ENCODE measurements around the gene RBM38.

RBM38 gene

DNA sequence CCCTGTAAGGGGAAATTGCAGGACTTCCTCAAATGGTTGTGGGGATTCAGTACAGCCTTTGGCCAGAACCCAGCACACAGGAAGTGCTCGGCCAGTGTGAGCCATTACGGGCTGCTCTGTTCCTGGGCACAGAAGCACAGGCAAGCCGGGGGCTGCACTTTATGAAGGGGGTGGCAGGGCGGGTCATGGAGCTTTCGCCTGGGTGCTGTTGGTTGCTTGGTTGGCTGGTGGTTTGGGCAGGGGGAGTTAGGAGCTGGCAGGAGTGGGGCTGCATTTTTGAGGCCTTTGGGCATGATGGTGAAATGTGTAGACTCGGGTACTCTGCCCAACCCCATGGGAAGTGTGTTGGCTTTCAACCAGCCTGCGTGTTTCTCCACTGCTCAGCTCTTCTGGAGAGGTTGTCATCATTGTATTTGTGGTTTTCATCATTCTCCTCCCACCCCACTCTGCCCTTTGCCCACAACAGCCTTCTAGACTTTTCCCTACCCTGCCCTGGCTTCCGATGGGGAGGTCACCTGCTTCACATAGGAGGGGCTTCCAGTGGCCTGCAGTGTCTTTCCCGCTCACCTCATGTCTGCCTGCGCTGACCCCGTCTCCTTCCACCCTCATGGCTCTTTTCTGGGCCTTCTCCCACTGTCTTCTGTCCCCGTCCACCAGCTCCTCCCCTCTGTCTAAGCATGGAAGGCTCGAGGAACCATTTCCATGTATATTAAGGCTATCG is 16.1 kb upstream of the RBM38 start:
- no peak for DNase-seq

DNA sequence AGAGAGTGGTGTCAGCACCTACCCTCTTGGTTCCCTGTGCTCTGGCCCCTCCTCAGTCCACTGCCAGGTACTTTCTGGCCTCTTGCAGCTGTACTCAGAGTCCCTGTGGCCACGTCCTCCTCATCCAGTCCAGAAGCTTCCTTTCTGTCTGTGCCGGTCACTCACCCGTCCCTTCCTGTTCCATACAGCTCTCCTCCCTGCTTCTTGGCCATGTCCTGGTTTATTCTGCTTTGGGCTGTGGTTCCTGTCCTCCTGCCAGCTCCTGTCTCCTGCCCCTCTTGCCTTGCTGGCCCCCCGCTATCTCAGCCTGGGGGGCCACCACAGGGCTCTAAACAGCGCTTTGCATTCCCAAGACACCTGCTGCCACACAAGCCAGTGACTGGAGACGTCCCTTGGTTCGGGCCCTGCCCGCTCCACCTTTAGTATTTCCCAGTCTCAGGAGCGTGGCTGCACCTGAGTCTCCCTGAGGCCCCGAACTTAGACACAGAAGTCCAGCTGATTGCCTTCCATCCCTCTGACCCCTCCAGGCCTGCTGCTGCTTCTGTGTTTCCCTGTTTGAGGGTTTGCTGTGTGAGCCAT is 15.5 kb upstream of the RBM38 start:
- DNase-seq = no peak

DNA sequence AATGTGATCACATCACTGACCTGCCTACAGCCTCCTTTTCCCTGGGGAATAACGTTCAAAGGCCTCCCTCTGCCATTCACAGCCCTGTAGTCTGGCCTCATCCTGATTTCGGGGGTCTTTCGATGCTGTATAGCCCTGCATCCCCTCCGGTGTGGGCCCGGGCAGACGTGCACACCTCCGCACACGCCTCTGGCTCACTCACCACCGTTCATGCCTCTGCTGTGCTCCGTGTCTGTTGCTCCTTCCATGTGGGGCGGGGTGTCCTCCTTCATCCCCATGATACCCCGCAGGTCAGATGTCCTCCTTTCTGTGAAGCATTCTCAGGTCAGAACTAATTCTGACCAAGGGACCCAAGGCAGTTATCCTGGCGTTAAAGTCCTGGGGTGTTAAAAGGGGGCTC is 13.8 kb upstream of the RBM38 start:
- no peak for DNase-seq

DNA sequence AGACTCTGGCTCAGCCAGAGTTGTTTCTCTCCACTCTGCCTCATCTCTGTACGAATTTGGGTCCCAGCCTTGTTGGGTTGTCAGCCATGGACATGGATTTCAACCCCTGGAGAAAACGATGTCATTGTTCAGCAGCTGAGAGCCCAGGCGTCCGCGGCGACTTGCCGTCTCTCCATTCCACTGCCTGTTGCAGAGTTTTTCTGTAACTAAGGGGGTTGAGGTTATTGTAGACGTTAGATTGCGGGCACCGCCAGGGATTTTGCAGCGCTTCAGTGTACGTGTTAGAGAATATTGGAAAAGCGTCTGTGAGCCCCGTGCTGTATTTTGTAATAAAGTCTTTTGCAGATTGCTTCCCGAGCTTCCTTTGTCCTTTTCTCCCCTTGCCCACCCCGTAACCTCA is 13.1 kb upstream of the RBM38 start:
- DNase-seq = no peak

DNA sequence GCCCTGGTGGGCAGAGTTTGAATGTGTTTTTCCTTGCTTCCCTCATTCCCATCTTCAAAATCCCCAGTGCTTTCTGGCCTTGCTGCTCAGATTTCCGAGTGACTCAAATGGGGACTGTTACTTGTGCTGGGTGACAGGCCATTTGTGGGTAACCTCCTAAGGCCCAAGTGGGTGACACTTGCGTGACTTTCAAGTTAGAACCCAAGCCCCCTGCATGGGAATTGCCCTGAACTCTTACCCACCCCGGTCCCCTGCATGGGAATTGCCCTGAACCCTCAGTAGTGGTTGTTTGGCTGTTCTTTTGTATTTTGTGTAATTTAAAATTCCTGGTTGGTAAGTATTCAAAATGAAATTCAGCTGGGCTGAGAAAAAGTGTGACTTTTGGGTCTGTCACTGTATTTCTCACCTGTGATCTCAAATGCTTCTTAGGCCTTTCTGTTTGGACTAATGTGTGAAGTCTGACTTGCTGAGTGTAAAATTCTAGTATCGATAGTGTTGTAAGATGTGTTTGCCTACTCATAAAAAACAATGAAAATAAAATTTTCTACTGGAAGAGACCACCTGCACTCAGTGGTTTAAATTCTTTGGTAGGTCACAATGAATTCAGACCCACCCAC is 12.4 kb upstream of the RBM38 start:
- DNase-seq = no peak

DNA sequence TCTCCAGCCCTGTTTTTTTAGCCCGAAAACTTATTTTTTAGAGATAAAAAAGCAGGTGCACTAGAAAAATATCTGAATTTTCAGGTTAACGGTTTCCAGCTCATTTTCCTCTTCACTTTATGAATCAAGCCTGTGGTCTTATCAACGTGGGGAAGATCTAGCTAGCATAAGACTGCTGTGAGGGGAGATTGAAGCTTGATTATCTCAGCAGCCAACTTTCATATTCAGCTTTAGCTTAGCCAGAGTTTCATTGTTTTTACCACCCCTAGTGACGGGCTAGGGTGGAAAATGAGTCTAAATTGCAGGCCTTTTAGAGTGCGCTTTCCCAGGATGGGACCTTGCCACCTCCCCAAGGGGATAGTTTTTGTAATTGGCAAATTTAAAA is 11.9 kb upstream of the RBM38 start:
- no peak for DNase-seq

DNA sequence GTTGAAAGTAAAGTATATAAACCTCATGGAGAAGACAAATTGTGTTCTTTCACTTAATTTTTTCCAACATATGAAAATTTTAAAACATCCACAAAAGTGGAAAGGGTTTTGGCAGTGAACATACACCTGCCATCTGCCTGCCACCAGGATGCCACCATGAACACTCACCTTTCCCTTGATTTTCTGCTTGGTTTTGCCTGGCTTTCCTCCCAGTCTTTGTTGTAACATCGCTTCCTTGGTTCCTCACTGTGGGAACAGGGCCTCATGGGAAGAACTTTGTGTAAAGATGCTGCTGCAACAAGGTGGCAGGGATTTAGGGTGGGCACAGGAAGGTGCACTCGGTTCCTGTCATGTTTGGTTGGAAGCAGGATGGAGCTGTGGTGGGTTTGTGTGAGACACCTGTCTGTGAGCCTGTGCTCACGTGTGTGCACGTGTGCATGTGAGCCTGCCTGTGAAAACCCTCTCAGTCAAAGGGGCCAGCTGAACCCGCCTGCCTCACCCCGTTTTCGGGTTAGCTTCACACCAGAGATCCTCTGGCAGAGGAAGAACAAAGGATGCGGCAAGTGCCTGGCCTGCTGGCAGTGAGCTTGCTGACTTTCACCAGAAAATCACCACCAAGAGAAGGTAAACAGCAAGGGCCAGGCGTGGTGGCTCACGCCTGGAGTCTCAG is 11.0 kb upstream of the RBM38 start:
- no peak for DNase-seq

DNA sequence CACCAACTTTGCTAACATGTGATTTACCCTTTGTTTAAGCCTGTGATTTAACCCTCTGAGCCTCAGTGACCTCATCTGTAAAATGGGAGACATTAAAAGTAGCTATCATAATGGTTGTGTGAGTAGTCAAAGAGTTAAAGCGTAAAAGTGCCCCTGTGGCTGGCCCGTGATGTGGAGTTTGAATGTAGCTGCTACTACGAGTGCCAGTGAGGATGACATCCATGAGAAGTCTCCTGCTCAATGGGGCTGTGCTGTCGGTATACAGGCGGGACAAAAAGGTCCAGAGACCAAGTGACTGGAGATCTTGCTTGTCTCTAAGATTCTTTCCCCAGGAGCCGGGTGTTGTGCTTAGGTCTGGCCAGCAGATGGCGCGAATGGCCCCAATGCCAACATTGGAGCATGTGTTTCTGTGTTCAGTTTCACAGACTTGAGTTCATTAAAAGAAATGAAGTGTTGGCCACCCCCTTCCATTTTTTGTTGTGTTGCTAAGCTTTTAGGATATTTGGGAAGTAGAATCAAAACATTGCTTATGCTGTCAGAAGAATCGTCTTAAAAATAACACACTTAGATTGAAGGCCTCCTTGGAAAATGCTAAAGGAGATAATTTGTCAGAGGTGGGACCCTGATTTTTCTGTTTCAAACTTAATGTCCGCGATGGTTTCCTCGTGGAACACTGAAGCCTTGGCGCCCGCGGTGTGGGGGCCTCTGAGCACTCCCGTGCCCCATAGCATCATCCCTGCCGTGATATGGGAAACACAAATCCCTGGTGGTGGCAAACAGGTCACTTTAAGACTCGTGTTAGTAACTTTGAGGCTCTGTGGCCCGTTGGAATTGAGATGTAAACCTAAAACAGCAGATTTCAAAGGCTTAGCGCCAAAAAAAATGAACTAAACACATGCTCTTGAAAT is 9.3 kb upstream of the RBM38 start:
- DNase-seq = peak; percentile 53

DNA sequence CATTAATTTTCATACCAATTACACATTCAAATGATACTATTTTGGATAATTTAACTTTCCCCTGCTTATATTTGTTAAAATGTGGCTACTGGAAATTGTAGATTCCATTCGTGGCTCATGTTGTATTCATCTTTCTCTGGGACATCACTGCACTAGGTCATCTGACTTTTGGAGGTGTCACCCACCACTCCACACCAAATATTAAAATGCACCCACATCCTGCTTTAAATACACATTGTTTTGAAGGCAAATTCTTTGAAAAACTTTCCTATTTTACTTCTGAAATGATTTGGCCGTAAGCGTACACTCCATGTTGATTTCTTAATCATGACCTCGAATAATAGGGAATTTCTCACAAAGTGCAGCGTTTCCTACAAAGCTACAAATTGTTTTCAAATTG is 8.7 kb upstream of the RBM38 start:
- DNase-seq = no peak

DNA sequence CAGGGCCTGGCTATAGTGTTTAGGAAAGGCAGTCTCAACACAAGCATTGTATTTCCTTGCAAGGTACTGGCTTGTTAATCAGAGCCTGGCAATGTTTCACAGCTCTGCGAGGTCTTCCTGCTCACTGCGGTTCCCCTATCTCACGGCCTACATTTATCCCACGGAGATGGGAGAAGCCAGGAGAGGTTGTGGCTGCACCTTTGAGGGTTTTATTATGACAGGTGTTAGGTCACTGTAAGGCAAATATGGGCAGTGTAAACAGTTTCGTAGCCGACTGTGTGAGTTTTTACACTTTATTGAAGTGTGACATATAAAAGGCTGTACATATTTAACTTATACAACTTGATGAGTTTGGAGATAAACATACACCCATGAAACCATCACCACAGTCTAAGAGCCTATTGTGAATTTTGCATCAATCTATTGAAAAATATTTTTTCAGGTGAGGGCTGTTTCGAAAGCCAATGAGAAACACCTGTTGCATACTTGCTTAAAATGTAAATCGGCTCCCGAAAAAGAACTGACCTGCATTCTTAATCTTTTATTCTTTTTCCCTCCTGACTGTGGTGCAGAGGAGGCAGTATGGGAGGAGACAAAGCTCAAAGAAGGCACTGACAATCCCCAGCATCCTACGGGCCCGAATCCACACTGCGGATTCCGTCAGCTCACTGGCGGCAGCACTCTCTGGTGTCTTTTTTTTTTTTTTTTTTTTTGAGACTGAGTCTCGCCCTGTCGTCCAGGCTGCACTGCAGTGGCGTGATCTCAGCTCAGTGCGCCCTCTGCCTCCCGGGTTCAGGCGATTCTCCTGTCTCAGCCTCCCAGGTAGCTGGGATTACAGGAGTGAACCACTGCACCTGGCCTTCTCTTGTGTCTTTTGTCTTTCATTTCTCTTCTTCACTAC is 7.5 kb upstream of the RBM38 start:
- DNase-seq = no peak

DNA sequence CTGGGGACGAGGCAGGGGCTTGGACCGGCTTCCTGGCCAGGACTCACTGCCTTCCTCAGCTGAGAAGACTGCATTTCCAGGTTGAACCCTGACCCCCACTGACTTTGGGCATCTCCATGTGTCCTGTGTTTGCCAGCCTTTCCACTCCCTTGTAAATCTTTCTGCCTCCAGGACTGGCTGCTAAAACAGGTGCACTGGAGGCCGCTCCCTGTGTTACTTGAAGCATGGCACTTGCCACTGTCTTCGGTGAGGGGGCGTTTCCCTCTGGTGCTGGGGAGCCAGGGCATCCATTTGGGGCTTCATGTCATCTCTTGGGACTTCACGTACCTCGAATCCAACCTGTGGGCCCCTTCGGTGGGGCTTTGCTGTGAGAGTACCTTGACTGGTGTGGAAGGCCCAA is 6.7 kb upstream of the RBM38 start:
- DNase-seq = no peak

DNA sequence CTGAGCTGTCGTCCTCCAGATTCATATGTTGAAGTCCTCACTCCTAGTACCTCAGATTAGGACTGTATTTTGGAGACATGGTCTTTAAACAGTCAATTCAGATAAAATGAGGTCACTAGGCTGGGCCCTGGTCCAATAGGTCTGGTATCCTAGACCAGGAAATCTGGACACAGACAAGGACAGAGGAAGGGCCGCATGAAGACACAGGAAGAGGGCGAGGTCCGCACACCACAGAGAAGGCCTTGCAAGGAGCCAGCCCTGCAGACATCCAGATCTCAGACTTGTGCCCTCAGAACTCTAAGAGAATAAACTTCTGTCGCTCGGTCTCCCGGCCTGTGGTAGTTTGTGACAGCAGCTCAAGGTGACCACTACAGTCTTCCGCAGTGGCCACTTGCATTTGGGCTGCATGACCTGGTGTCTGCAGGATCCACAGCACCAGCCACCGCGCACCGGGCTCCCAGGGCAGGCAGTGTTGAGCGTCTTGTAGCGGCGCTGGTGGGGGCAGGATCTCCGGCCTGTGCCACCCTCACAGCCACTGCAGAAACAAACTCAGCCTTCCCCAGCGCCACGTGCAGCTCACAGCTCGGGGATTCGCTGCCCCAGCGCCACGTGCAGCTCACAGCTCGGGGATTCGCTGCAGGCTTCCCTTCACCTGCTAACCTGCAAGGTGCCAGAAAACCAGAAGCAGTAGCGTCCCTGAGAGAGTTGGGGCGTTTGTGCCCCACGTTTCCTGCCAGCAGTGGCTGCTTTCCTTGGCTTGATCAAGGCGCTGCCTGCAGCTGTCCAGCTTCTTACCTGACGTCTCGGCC is 6.0 kb upstream of the RBM38 start:
- no peak for DNase-seq

DNA sequence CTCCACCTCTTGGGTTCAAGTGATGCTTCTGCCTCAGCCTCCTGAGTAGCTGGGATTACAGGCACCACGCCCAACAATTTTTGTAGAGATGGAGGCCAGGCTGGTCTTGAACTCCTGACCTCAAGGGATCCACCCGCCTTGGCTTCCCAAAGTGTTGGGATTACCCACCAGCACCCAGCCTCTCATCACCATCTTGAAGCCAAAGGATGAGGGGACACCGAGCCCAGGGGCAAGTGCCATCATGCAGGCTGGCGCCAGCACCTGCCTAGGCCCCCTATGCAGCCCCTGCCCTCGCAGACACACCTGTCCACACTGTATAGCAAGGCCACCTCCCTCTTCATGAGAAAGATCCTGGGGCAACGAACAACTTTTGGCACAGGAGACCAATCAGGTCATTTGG is 5.3 kb upstream of the RBM38 start:
- no peak for DNase-seq

DNA sequence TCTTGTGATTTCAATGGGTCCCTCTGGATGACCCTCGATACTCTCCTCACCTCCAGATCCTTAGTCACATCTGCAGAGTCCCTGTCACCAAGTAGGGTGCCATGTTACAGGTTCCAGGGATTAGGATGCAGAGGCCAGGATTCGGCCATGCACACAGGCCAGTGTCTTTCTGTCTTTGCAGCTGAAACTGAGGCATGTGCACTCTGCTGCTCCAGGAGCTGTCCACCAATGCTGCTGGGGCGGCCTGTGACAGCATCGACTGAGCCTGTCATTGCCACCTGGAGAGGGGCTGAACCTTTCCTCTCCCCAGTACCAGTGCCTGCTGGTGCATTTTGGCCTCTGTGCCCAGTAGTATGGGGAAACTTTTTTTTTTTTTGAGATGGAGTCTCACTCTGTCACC is 4.4 kb upstream of the RBM38 start:
- DNase-seq = no peak

DNA sequence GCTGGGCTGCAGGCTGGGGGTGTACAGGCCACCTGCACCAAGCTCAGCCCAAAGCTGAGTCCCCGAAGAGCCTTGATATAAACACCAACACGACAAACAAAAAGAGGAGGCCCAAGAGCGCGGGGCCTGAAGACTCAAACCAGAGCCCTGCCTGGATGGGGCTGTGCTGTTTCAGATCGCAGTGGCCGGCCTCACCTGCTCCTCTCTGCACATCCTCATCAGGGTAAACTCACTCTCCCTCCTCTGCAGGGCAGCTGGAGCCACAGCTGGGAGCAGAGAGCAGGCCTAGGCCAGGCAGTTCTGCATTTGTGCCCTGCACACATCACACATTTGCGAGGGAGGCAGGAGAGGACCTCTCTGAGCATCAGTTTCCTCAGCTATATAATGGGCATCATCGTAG is 3.7 kb upstream of the RBM38 start:
- DNase-seq = no peak

DNA sequence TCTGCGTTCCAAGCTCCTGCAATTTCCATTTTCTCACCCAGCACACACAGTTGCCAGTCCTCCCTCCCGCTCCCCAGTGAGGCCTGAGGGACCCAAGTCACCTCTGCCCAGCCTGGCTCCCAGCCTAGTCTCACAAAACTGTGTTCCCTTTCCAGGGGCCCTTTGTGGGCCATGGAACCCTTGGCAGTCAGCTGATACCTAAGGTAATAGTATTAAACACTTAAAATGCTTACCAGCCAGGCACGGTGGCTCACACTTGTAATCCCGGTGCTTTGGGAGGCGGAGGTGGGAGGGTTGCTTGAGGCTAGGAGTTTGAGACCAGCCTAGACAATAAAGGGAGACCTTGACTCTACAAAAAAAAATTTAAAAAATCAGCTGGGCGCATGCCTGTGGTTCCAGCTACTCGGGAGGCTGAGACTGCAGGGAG is 3.2 kb upstream of the RBM38 start:
- DNase-seq = no peak

DNA sequence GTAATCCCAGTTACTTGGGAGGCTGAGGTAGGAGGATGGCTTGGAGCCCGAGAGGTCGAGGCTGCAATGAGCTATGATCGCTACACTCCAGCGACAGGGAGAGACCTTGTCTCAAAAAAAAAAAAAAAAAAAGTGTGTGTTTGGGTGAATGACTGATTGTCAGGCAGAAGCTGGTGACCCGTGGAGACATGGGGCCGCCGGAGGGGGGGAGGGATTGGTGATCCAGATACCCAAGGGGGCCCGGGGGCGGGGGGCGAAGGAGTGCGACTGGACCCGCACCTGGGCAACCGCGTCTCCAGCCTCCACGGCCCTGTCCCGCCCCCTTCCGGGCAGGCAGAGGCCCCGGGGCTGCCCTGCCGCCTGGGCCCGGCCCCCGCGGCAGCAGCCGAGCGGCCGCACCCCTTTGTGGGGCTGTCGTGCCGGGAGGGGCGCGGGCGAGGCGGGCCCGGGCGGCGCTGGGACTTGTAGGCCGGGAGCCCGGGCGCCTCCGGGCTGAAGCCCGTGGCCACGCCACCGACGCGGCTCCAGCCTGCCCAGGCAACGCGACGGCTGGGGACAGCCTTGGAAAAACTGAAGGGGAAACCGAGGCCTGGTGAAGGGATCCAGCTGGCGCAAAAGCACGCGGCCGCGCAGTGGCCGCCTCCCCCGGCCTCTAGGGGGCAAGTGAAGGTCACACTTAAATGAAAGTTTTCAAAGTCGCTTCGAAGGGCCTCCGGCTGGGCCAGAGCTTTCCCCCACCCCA is 2.1 kb upstream of the RBM38 start:
- peak; percentile 66 for DNase-seq

DNA sequence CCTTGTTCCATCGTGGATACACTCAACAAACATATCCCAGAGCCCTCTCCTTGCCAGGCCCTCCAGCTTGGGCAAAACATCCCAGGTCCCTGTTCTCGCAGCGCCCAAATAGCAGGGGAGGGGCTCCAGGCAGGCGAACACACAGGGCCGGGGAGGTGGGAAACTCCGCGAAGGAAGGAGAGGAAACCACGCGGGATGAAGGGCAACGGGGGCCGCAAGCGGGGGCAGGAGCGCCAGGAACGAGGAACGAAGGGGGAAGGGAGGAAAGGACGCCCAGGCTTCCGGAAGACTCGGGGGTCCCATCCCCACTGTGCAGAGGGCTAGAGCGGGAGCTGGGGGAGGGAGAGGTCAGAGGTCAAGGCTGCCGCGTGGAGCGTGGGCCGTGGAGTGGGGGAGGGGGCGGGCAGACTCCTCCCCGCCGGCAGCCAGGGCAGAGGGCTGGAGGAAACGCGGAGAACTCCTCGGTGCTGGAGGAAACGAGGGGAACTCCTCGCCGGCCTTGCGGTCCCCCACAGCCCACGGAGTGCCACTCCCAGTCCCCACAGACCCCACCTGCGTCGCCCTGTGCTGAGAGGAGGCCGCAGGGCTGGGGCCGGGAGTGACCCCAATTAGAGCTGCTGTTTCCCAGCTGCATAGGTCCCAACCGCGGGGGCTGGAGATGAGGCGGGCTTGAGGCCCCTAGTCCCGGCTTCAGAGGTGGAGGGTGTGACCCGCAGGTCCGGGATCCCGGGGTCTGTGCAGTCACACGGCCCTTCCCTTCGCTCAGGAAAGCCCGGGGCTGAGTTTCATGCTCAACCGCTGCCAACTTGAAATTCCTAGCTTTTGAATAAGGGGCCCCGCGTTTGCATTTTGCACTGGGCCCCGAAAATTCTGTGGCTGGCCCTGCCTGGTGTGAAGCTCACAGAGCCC is 1.2 kb upstream of the RBM38 start:
- no peak for DNase-seq
